NCI-H1417 treated with DMSO at 0.1 percent for 48 hours (cell line): Measurements from ENCODE around the gene SP1.
"Not testable (repeated sequence)": the region's sequence is repeated elsewhere in the genome, so short reads cannot be mapped to it uniquely, and the experiment has no call there.

Experiments used
- DNase-seq: peaks from one replicate; lab custom pipeline; 2025; lab: John Stamatoyannopoulos, UW

Gene SP1

DNA sequence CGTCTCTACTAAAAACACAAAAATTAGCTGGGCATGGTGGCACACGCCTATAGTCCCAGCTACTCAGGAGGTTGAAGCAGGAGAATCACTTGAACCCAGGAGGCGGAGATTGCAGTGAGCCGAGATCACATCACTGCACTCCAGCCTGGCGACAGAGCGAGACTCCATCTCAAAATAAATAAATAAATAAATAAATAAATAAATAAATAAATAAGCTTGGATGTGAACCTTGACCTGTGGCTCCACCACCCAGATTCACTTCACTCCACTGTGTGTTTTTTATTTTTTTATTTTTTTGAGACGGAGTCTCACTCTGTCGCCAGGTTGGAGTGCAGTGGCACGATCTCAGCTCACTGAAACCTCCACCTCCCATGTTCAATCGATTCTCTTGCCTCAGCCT, 18.3 kb upstream of the SP1 start:
- not testable (repeated sequence) for DNase-seq

DNA sequence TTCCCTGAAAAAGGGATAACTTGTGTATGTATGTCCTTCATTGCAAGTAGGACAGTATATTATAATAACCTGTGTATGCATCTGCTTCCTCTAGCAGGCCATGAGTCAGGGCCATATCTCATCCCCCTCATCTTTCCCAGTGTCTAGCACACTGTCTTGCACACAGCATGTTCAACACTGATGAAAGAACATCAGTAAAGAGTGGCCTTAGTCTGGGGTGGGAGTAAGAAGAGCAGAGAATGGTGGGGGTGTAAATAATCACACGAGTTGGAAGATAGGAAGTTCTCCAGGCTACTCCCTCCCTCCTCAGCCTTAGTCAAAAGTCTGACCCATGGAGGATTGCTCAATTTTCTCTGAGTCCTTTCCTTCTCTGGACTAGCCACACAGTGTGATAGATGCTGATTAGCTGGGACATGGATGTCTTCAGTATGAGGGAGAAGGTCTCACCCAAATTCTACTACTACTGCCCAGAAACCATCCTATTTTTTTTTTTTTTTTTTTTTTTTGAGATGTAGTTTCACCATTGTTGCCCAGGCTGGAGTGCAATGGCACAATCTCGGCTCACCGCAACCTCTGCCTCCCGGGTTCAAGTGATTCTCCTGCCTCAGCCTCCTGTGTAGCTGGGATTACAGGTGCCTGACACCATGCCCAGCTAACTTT, 14.6 kb upstream of the SP1 start:
- DNase-seq: no peak

DNA sequence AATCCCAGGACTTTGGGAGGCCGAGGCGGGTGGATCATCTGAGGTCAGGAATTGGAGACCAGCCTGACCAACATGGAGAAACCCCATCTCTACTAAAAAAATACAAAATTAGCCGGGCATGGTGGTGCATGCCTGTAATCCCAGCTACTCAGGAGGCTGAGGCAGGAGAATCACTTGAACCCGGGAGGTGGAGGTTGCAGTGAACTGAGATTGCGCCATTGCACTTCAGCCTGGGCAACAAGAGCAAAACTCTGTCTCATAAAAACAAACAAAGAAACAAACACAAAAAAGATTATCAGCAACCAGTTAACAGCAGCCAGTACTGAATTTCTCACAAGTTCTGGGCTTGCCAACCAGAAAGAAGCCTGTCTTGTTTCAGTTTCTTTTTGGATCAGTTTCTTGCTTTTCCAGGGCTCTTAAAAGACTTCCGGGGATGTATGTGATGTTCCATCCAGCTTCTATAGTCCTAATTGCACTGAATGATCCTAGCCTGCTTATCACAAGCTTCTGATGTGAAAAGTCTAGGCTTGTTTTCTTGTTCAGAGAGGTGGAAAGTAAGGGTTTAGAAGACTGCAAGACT, 6.3 kb upstream of the SP1 start:
- DNase-seq: not testable (repeated sequence)

DNA sequence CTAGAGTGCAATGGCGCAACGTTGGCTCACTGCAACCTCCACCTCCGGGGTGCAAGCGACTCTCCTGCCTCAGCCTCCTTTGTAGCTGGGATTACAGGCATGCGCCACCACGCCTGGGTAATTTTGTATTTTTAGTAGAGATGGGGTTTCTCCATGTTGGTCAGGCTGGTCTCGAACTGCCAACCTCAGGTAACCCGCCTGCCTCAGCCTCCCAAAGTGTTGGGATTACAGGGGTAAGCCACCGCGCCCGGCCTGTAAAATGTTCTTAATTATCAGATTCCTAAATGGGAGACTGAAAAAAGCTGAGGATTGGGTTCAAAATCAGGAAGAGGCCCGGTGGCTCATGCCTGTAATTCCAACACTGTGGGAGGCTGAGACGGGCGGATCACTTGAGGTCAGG, 5.7 kb upstream of the SP1 start:
- not testable (repeated sequence) for DNase-seq

DNA sequence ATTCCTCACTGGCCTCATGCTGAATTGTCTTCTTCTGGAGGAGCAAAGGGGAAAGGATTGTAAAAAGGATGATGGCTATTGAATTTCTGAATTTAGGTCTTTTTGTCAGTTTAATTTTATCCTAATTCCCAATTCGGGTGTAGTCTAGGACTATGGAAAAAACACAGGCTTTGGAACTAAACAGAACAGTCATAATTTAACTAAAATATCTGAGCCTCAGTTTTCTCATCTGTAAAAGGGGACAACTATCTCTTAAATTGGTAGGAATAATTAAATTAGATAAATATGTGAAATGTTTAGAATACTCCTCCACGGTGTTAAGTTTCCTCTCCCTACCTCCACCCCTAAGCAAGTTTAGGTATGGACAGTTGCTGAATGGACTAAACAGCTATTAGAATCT, 3.2 kb upstream of the SP1 start:
- DNase-seq: no peak

DNA sequence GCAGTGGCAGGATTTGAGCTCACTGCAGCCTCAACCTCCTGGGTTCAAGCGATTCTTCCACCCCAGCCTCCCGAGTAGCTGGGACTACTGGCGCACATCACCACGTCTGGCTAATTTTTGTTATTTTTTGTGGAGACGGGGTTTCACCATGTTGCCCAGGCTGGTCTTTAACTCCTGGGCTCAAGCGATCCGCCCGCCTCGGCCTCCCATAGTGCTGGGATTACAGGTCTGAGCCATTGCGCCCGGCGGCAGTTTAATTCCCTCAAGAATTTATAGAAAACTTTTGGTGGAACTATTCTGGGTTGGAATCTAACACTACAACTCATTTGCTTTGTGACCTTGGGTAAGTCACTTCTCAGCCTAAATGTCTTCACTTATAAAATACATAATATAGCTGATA, 1.8 kb upstream of the SP1 start:
- no peak for DNase-seq

DNA sequence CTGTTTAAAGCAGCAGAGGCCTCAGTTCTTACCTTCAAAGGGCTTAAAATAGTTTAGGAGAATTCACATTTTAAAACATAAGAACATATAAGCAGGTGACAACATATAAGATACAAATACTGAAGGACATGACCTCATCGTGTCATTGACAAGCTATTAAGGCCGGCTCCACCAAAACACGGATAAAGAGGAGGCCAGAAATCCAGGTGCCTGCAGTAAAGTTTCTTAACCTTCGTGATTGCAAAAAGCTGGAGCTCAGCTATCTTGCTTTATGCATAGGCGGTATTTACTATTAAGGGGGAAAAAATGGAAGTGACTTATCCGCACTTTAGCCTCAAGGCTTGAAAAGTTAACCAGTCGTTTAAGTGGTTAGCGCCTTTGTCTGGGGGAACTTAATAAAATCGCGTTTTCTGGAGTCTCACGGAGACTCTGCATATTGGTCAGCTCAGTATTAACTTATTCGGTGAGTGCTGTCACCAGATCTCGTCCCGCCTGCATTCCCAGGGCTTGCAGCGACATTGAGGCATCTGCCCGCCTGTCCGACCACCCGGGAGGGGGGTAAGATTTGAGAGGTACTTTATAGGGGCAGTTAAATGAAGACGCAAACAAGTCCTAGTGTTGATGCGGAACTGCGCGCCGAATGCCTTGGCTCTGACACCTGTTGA, 1.1 kb upstream of the SP1 start:
- DNase-seq: no peak

DNA sequence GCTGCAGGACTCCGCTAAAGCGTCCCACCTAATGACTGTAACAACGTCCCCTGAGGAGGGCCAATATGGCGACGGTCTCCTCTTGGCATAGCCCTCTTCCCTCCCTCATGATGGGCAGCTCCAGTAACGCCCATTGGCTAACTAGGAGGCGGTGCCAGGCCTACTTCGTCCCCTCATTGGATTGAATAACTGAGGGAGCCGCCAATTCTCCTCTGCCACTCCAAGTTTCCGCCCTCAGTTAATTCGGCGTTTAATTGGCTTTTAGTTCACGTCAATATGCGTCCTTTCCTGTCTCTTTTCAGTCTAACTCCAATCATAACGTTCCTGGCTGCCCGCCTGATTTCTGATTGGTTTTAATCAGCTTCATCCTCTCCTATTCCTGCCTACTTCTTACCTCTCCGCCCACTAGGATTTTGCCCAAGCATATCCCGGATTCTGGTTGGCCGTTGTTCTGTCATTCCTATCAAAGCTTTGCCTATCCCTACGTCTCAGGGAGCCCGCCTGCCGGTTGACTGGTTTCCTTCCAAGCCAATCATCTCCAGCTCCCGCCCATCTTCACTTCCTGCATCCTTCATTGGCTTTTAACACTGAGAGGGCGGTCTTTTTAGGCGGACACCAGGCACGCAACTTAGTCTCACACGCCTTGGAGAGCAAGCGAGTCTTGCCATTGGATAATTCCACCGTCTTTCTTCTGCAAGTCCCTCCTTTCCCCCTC, 430 bp upstream of the SP1 start:
- DNase-seq: peak; percentile 100

DNA sequence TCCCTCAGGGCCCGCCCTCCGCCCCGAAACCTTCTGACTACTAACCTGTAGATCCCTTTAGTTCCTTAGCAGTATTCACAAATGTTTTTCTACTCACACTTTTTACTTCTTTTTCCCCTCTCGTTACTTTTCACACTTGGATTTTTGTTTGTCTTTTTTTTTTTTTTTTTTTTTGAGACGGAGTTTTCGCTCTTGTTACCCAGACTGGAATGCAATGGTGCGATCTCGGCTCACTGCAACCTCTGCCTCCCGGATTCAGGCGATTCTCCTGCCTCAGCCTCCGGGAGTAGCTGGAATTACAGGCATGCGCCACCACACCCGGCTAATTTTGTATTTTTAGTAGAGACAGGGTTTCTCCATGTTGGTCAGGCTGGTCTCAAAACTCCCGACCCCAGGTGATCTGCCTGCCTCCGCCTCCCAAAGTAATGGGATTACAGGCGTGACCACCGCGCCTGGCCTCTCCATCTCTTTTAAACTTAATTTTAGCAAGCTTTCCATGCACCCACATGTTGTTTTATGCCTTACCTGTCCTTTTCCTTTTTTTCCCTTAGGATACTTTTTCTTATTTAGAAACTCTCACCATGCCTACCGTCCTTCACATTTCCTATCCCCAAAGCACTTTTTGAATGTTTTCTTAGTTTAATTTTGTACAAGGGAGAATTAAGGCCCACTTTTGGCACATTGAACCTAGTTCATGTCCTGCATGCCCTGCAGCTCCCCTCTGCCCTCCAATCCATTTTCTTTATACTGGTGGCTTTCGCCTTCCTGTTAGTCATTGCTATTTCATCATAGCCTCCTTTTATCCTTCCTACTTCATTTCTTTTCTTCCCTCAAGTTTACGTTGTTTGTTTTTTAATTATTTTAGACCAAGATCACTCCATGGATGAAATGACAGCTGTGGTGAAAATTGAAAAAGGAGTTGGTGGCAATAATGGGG, 1.1 kb downstream of the SP1 start:
- no peak for DNase-seq

DNA sequence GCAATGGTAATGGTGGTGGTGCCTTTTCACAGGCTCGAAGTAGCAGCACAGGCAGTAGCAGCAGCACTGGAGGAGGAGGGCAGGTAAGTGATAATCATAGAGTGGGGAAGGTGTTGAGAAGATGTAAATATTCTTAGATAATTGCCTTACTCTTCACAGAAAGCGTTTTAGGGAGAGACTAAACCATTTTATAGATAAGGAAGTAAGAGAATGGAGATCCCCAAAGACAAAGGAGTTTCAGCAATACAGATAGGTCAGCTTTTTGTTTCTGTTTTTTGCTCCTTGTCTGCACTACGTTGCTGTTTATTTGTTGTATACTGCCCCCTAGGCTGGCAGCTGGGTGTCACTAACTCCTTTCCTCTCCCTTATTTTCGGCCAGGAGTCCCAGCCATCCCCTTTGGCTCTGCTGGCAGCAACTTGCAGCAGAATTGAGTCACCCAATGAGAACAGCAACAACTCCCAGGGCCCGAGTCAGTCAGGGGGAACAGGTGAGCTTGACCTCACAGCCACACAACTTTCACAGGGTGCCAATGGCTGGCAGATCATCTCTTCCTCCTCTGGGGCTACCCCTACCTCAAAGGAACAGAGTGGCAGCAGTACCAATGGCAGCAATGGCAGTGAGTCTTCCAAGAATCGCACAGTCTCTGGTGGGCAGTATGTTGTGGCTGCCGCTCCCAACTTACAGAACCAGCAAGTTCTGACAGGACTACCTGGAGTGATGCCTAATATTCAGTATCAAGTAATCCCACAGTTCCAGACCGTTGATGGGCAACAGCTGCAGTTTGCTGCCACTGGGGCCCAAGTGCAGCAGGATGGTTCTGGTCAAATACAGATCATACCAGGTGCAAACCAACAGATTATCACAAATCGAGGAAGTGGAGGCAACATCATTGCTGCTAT, 2.0 kb downstream of the SP1 start:
- no peak for DNase-seq

DNA sequence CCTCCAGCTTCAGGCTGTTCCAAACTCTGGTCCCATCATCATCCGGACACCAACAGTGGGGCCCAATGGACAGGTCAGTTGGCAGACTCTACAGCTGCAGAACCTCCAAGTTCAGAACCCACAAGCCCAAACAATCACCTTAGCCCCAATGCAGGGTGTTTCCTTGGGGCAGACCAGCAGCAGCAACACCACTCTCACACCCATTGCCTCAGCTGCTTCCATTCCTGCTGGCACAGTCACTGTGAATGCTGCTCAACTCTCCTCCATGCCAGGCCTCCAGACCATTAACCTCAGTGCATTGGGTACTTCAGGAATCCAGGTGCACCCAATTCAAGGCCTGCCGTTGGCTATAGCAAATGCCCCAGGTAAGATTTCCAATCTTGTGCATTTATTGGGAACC, 3.3 kb downstream of the SP1 start:
- DNase-seq: no peak

DNA sequence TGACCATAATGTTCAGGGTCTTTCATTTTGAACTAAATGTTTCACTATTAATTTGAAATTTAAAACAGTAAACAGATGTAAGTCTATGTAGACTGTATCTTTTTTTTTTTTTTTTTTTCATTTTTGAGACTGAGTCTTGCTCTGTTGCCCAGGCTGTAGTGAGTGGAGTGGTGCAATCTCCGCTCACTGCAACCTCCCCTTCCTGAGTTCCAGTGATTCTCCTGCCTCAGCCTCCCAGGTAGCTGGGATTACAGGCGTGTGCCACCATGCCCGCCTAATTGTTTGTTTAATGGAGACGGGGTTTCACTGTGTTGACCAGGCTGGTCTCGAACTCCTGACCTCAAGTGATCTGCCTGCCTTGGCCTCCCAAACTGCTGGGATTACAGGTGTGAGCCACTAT, 6.4 kb downstream of the SP1 start:
- not testable (repeated sequence) for DNase-seq

DNA sequence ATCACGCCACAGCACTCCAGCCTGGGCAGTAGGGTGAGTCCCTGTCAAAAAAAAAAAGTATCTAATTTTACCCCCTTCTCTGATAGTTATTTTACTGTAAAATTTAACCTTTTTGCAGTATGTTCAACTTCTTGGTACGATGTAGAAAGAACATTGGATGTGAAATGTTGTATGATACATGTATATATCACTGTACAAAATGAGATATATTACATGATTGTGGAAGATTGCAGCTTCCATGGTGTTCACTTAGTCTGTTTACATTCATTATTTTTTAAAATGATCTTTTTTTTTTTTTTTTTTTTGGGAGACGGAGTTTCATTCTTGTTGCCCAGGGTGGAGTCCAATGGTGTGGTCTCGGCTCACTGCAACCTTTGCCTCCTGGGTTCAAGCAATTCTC, 9.0 kb downstream of the SP1 start:
- DNase-seq: no peak

DNA sequence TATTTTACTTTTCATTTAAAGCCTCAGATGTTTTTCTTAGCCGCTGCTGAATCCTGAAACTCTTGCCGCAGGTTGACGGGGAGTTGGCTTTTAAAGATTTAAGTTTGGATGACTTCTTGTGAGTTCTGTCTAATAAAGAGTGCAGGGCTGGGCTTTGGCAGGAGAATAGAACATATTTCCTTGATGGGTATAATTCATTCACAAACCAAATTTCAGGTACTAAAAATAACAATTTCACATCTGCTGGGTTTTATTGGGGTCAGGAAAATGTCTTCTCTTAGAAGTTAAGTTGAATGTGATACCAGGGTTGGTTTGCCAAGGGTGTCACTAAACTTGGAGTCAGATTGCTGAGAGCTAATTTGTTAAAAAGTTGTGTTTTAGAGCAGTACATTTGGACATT, 9.7 kb downstream of the SP1 start:
- no peak for DNase-seq

DNA sequence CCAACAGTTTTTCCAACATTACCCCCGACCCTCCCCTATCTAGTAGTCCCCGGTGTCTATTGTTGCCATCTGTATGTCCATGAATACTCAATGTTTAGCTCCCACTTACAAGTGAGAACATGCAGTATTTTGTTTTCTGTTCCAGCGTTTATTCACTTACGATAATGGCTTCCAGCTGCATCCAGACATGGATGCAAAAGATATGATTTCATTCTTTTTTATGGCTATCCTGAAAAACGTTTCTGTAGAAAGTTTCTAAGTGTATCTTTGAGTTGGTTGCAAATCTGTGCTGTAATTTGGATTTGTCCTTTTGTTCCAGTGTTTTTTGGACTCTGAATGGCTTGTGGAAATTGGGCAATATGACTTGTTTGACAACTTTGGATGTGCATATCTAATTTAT, 11.7 kb downstream of the SP1 start:
- no peak for DNase-seq

DNA sequence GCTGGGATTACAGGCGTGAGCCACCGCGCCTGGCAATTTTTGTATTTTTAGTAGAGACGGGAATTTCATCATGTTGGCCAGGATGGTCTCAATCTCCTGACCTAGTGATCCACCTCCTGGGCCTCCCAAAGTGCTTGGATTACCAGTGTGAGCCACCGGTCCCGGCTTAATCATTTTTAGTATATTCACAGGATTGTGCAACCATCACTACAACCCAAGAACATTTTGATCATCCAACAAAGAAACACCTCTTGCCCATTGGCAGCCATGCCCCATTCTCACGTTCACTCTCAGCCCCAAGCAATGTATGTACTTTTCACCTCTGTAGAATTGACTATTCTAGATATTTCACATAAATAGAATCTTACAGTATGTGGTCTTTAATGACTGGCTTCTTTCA, 19.9 kb downstream of the SP1 start:
- DNase-seq: no peak

DNA sequence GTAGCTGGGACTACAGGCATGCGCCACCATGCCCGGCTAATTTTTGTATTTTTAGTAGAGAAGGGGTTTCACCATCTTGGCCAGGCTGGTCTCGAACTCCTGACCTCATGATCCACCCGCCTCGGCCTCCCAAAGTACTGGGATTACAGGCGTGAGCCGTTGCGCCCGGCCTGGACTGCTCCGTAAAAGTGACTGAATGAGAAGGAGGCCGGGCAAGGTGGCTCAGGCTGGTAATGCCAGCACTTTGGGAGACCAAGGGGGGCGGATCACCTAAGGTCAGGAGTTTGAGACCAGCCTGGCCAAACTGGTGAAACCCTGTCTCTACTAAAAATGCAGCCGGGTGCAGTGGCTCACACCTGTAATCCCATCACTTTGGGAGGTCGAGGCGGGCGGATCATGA, 22.4 kb downstream of the SP1 start:
- DNase-seq: not testable (repeated sequence)

DNA sequence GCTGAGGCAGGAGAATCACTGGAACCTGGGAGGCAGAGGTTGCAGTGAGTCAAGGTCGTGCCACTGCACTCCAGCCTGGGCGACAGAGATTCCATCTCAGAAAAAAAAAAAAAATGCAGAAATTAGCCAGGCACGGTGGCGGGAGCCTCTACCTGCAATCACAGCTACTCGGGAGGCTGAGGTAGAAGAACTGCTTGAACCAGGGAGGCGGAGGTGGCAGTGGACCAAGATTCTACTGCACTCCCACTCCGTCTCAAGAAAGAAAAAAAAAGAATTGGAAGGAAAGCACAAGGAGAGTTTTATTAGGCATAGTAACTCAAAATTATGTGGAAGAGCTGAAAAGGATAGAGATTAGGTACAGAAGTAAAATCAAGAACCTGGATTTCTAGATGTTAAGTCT, 22.9 kb downstream of the SP1 start:
- DNase-seq: no peak

DNA sequence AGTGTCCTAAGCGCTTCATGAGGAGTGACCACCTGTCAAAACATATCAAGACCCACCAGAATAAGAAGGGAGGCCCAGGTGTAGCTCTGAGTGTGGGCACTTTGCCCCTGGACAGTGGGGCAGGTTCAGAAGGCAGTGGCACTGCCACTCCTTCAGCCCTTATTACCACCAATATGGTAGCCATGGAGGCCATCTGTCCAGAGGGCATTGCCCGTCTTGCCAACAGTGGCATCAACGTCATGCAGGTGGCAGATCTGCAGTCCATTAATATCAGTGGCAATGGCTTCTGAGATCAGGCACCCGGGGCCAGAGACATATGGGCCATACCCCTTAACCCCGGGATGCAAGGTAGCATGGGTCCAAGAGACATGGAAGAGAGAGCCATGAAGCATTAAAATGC, 31.0 kb downstream of the SP1 start:
- DNase-seq: no peak

DNA sequence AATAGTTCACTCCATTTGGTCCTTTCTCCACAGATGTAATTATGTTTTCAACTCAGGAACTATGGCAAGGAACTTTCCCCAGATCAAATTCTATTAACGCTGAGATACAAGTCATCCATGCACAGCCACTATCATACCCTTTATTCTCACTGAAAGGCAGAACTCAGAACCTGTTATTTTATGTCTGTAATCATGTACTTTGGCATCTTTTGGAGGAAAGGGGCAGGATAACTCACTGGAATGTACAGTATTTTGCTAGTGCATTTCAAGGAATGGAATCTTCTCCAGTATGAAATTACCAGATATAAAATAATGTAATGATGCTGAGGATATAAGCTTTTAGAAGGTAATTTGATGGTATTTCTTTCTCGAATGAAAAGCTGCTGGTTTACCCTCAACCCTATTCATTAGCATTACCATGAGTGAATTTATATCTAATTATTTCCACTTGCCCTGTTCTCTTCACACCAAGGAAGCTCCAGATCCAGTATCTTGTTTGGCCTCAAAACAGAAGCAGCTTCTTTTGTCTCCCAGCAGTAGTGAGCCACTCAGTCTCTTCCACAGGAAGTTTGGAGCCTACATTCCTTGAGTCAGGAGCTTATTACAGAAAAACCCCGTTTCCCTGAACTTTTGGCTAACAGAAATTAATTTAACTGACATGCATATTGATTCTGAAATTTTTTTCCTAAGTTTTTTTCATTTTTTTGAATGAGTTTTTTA, 33.7 kb downstream of the SP1 start:
- DNase-seq: no peak
